HepG2 (cell line): ENCODE results near the gene CES3. TPM values are rescaled to one million over a fixed set of nuclear protein-coding genes. Genes with fewer than 3 reads are reported as not detected.

ENCODE experiments used
- ARHGAP35 ChIP-seq: sonication (generic); formaldehyde crosslinking; IDR thresholded peaks from 2 replicates; pipeline ENCODE4 v1.9.0; 2022; ENCODE audit warnings: mild to moderate bottlenecking, inconsistent platforms, moderate library complexity, missing genetic modification reagents, borderline replicate concordance
- ARNT2 ChIP-seq: sonication (generic); formaldehyde crosslinking; IDR thresholded peaks from 2 replicates; pipeline ENCODE4 v1.8.0; 2022; ENCODE audit warnings: mild to moderate bottlenecking, low read depth, missing genetic modification reagents, moderate library complexity
- CHD4 ChIP-seq: fragments of 200-600 bp; sonication (generic); IDR thresholded peaks from 2 replicates; pipeline ENCODE4 v1.7.0; 2017; ENCODE audit warnings: mild to moderate bottlenecking, low read length, borderline replicate concordance
- KLF9 ChIP-seq: IDR thresholded peaks from 2 replicates; pipeline ENCODE4 v1.6.1; 2016; ENCODE audit warnings: low read depth
- MAZ ChIP-seq, 2 experiments: sonication (generic) in 1 of 2; formaldehyde crosslinking in 1 of 2; IDR thresholded peaks; 2 replicates each; pipeline versions ENCODE4 v1.5.0 to v1.6.1; 2012 to 2020; ENCODE audit warnings: low read depth in 2 of 2, mild to moderate bottlenecking in 2 of 2, borderline replicate concordance in 1 of 2, improper control_type of control experiment in 1 of 2, low read length in 1 of 2, missing genetic modification reagents in 1 of 2, moderate library complexity in 1 of 2
- MXD1 ChIP-seq: sonication (generic); formaldehyde crosslinking; IDR thresholded peaks from 2 replicates; pipeline ENCODE4 v1.4.0; 2020; ENCODE audit warnings: mild to moderate bottlenecking, missing genetic modification reagents
- RFXAP ChIP-seq: sonication (generic); formaldehyde crosslinking; IDR thresholded peaks from 2 replicates; pipeline ENCODE4 v1.4.0; 2020; ENCODE audit warnings: missing genetic modification reagents, borderline replicate concordance
- SIN3B ChIP-seq: fragments of 150-350 bp; IDR thresholded peaks from 2 replicates; pipeline ENCODE4 v1.6.1; 2014; ENCODE audit warnings: low read length
- STAT5B ChIP-seq: sonication (generic); formaldehyde crosslinking; IDR thresholded peaks from 2 replicates; pipeline ENCODE4 v1.4.0; 2020; ENCODE audit warnings: missing genetic modification reagents
- TAF1 ChIP-seq: sonication (generic); formaldehyde crosslinking; IDR thresholded peaks from 2 replicates; pipeline ENCODE4 v1.4.0; 2020; ENCODE audit warnings: missing genetic modification reagents
- TARDBP ChIP-seq: sonication (generic); formaldehyde crosslinking; IDR thresholded peaks from 2 replicates; pipeline ENCODE4 v1.8.0; 2022; ENCODE audit warnings: mild to moderate bottlenecking, missing genetic modification reagents
- TFAP4 ChIP-seq: sonication (generic); IDR thresholded peaks from 2 replicates; pipeline ENCODE4 v1.6.1; 2016; ENCODE audit warnings: low read depth, borderline replicate concordance
- ZMYM2 ChIP-seq: sonication (generic); formaldehyde crosslinking; IDR thresholded peaks from 2 replicates; pipeline ENCODE4 v1.8.0; 2022; ENCODE audit warnings: mild to moderate bottlenecking, missing genetic modification reagents
- ZNF510 ChIP-seq: sonication (generic); formaldehyde crosslinking; IDR thresholded peaks from 2 replicates; pipeline ENCODE4 v1.4.0; 2020; ENCODE audit warnings: low read depth, mild to moderate bottlenecking, missing genetic modification reagents
- ZNF569 ChIP-seq: sonication (generic); formaldehyde crosslinking; IDR thresholded peaks from 2 replicates; pipeline ENCODE4 v1.5.0; 2020; ENCODE audit warnings: mild to moderate bottlenecking, missing genetic modification reagents, moderate library complexity, borderline replicate concordance
- ZNF704 ChIP-seq: sonication (generic); formaldehyde crosslinking; IDR thresholded peaks from 2 replicates; pipeline ENCODE4 v1.8.1; 2023; ENCODE audit warnings: mild to moderate bottlenecking, inconsistent platforms, moderate library complexity, missing genetic modification reagents, borderline replicate concordance
- ZNF781 ChIP-seq: sonication (generic); formaldehyde crosslinking; IDR thresholded peaks from 2 replicates; pipeline ENCODE4 v1.5.1; 2020; ENCODE audit warnings: borderline replicate concordance, mild to moderate bottlenecking, missing genetic modification reagents; ENCODE audit errors: not compliant biosample characterization
- ZNF83 ChIP-seq: sonication (generic); formaldehyde crosslinking; IDR thresholded peaks from 2 replicates; pipeline ENCODE4 v1.4.0; 2020; ENCODE audit warnings: missing genetic modification reagents, mild to moderate bottlenecking, borderline replicate concordance
- polyA plus RNA-seq, 8 experiments: library from polyadenylated mRNA; depleted of rRNA in 3 of 8; stranded (reverse) in 7 of 8; unstranded in 1 of 8; fragments of >200 nt; fragmentation: Illumina TruSeq in 4 of 8; extraction: Trizol in 4 of 8; gene quantifications; 2 replicates each; pipeline versions ENCODE4 v1.2.1 to v1.2.3, GENCODE V29; 2011 to 2016; ENCODE audit warnings: low read depth in 4 of 8, missing spikeins in 1 of 8, mixed read lengths in 1 of 8; ENCODE audit not compliant: insufficient read depth in 1 of 8
- total RNA-seq, 5 experiments: library from RNA; depleted of rRNA; stranded (reverse); fragments of >200 nt; fragmentation: Illumina TruSeq; extraction: Trizol; gene quantifications; 2 replicates each; pipeline ENCODE4 v1.2.3, GENCODE V29; 2016; ENCODE audit warnings: low read depth in 1 of 5
- TF ChIP-seq, protein P1 (sequence below): sonication (generic); formaldehyde crosslinking; IDR thresholded peaks from 2 replicates; pipeline ENCODE4 v1.8.0; 2023; ENCODE audit warnings: mild to moderate bottlenecking, missing genetic modification reagents
- TF ChIP-seq, protein P2 (sequence below): sonication (generic); formaldehyde crosslinking; IDR thresholded peaks from 2 replicates; pipeline ENCODE4 v1.4.0; 2020; ENCODE audit warnings: missing genetic modification reagents
- TF ChIP-seq, protein P3 (sequence below): sonication (generic); formaldehyde crosslinking; IDR thresholded peaks from 2 replicates; pipeline ENCODE4 v1.9.0; 2022; ENCODE audit warnings: low read depth, missing genetic modification reagents

The CES3 gene
- total and polyA plus RNA-seq, 2 of the 13 experiments (the other 11 are each of a cell fraction or from before 2014, with no cell fraction given), result 6.6 to 17.4 TPM

DNA sequence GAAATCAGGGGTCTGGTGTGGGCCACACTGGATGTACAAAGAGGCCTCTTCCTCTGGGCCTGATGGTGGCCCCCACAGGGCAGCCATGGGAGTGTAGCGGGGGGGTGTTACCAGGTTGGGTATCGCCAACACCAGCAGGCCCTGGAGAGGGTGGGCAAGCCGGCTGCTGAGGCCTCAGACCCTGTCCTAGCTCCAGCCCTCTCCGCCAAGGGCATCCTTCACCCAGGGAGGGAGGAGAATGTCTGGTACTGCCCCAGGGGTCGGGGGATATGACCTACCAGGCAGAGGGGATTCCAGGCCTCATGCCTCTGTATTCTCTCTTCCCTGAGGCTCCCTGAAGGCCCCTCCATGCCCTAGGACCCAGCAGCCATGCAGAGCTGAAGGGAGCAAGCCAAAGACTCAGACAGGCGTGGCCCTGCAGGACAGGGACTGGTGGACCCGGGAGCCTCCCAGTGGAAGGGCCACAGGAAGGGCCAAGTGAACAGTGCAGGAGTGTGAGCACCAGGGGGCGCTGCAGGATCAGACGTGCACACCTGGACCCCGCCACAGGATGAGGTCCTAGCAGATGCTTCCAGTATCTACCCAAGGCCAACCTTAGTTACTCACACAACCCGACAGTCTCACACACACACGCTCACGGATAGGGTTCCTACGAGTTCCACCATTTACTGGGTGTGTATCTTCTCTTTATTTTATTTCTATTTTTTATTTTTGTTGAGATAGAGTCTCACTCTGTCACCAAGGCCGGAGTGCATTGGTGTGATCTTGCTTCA lies 16.5 kb downstream of the CES3 start (continued):
- TF ChIP-seq TARDBP, result 0 out of 2 replicates have a peak, but pooled peaks have one; percentile 57
- TF ChIP-seq, protein P1, sequence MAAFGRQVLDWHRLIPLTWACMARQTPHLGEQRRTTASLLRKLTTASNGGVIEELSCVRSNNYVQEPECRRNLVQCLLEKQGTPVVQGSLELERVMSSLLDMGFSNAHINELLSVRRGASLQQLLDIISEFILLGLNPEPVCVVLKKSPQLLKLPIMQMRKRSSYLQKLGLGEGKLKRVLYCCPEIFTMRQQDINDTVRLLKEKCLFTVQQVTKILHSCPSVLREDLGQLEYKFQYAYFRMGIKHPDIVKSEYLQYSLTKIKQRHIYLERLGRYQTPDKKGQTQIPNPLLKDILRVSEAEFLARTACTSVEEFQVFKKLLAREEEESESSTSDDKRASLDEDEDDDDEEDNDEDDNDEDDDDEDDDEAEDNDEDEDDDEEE (CRISPR knock-in tag), result peak; percentile 63; the same call in 1 of the 2 replicates
- TF ChIP-seq TFAP4, result peak; percentile 37; the same call in 1 of the 2 replicates
- no peak for TF ChIP-seq ZNF569 (CRISPR knock-in tag)
- TF ChIP-seq ZMYM2 (CRISPR knock-in tag), result no peak
- TF ChIP-seq, protein P2, sequence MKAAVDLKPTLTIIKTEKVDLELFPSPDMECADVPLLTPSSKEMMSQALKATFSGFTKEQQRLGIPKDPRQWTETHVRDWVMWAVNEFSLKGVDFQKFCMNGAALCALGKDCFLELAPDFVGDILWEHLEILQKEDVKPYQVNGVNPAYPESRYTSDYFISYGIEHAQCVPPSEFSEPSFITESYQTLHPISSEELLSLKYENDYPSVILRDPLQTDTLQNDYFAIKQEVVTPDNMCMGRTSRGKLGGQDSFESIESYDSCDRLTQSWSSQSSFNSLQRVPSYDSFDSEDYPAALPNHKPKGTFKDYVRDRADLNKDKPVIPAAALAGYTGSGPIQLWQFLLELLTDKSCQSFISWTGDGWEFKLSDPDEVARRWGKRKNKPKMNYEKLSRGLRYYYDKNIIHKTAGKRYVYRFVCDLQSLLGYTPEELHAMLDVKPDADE, result no peak
- TF ChIP-seq ARHGAP35 (CRISPR knock-in tag), result 0 out of 2 replicates have a peak, but pooled peaks have one; percentile 40
- TF ChIP-seq ZNF83 (CRISPR knock-in tag), result no peak
- TF ChIP-seq ARNT2 (CRISPR knock-in tag), result peak; percentile 53; the same call in 1 of the 2 replicates
- peak; percentile 75; the same call in 1 of the 2 replicates for TF ChIP-seq ZNF510
- TF ChIP-seq KLF9, result no peak
- TF ChIP-seq TAF1 (CRISPR knock-in tag), result no peak
- TF ChIP-seq MXD1 (CRISPR knock-in tag), result no peak
- no peak for TF ChIP-seq RFXAP (CRISPR knock-in tag)
- no peak for TF ChIP-seq CHD4
- 0 out of 2 replicates have a peak, but pooled peaks have one; percentile 64 for TF ChIP-seq MAZ (IDR thresholded peaks at IDR 0.05; ENCODE audit: borderline replicate concordance, low read depth, low read length)
- peak; percentile 93 for TF ChIP-seq MAZ (CRISPR knock-in tag; IDR thresholded peaks at IDR 0.05; ENCODE audit: low read depth)
- TF ChIP-seq ZNF704 (CRISPR knock-in tag), result no peak
- TF ChIP-seq, protein P3, sequence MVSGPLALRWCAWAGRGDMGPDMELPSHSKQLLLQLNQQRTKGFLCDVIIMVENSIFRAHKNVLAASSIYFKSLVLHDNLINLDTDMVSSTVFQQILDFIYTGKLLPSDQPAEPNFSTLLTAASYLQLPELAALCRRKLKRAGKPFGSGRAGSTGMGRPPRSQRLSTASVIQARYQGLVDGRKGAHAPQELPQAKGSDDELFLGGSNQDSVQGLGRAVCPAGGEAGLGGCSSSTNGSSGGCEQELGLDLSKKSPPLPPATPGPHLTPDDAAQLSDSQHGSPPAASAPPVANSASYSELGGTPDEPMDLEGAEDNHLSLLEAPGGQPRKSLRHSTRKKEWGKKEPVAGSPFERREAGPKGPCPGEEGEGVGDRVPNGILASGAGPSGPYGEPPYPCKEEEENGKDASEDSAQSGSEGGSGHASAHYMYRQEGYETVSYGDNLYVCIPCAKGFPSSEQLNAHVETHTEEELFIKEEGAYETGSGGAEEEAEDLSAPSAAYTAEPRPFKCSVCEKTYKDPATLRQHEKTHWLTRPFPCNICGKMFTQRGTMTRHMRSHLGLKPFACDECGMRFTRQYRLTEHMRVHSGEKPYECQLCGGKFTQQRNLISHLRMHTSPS (CRISPR knock-in tag), result peak; percentile 53; the same call in 1 of the 2 replicates
- peak; percentile 68; the same call in 1 of the 2 replicates for TF ChIP-seq SIN3B
- TF ChIP-seq ZNF781 (CRISPR knock-in tag), result no peak
- no peak for TF ChIP-seq STAT5B
